ENCODE data around the gene TLR9.

DNA sequence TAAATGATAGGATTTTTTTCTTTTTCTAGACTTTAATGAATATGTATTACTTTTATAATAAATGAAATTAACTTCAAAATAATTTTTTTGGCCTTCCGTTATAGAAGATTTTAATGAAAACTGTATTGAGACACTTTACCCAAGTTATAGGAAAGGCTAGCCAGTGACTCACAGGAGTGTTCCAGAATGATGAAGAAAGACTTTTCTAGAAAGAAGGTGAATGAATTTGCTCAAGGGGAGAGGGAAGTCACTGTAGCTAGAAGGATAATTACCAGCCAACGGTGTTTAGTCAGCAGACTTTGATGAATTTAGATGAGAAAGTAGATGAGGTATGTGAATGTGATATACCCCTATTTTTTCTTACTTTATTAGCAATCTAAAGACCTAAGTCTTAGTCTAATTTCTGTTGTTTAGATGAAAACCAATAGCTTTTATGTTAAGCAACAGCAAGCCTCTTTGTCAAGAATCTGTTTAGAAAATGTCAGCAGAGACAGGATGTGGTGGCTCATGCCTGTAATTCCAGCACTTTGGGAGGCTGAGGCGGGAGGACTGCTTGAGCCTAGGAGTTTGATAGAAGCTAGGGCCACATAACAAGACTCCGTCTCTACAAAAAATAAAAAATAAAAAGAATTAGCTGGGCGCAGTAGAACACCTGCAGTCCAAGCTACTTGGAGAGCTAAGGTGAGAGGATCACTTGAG lies 24.3 kb downstream of the TLR9 start:
- TF ChIP-seq CTCF (IDR thresholded peaks at IDR 0.05) (no peak), POLR2A (IDR thresholded peaks at IDR 0.05) (no peak)
